DMS153 treated with DMSO at 0.1 percent for 48 hours (cell line): ENCODE results near the gene TNRC6B.

ENCODE experiments used
- DNase-seq: peaks from one replicate; lab custom pipeline; 2025; ENCODE audit not compliant: unreplicated experiment; lab: John Stamatoyannopoulos, UW

Gene TNRC6B

GRCh38 chr22:40322818-40323447 is 145.2 kb downstream of the TNRC6B start:
- DNase-seq: no peak

- DNase-seq: no peak
Observed at GRCh38 chr22:40323681-40324171, 146.0 kb downstream of the TNRC6B start.

DNA sequence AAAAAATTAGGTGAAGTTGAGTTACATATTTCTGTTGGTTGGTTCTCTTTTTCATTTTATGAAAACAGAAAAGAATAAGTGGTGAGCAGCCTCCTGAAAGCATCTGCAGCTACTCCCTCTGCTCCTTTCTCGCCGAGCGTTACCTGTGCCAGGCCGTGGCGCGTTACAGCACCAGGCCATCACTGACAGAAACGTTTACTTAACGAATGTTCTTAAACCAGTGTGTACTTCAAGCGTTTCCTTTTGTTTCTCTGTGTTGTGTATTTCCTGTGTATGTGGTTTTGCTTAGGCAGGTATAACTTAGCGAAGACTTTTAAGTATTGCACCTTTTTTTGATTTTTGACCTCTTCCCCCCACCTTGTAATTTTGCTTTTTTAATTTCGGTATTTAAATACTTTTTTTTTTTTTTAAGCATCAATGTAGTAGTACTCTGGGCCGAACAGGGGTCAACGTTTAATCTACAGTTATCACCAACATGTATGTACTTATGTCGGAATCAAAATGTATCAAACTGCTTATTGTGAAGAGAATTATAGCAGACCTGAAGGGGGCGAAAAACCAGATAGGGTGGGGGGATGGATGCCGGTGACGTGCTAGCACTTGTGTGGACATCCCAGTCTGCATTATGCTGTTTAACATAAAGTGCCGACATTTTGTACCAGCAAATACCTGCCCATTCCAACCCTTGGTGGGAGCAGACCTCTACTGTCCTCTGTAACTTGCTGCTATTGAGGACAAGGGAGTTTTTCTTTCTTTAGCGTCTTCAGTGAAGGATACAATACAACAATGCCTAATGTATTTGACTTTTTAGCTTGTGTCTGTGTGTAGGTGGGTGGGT is 147.0 kb downstream of the TNRC6B start:
- DNase-seq: no peak

GRCh38 chr22:40325315-40325714 is 147.6 kb downstream of the TNRC6B start:
- no peak for DNase-seq

- no peak for DNase-seq
Observed at GRCh38 chr22:40326905-40327735, 149.4 kb downstream of the TNRC6B start.

DNA sequence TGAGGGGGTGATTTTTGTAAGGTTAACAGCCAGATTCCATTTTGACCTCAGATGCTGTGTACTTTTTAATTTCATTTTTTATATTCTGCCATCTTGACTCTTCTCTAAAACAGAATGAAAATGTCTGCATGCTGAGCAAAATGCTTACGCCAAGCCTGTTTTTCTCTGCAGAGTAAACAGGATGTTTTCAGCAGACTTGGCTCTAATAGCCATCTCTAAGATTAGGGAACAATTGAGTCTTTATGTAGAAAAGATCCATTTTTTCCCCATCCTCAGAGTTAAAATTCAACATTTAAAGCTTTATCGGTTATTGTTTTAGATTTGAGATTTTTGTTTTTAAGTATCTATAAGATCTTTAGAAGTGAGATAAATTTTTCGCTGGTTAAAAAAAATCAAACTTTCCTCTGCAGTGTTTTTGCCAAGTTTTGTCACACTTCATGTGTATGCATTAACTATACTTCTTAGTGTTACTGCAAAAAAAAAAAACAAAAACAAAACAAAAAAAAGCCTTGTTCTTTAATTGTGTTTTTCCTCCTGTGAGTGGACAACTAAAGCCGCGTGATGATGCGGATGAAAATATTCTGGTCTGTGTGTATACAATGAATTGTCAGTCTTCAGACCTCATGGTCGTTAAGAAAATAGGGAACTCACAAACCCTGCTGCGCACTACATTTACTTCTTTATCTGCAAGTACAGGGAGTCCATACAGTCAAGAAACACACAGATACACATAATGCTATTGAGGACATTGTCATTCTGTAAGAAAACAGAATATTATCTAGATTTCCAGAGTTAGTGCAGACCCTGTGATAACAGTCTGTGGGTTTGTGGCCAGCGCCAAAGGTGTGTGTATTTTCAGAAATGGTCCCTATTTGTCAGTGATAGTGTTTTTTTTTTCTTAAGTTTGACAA is 151.1 kb downstream of the TNRC6B start:
- DNase-seq: no peak

GRCh38 chr22:40329466-40329865 is 151.7 kb downstream of the TNRC6B start:
- DNase-seq: no peak

DNA sequence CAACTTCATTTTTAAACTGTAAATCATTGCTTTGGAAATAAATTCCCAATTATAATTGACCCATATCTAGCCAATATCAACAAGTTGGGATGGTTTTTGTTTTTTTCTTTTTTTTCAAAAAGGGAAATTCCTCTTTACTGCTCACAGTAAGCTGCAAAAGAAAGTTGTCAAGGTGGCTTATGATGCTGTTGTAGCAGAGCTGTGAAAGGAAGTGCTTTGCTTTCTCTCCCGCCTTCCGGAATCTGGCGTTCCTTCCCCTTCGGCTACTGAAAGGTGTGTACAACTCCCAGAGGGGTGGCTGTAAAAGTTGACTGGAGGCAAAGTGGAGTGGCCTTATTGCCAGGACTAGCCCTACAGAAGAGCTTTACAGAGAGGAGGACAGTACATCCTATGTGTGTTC is 152.4 kb downstream of the TNRC6B start:
- no peak for DNase-seq

GRCh38 chr22:40330615-40331014 is 152.9 kb downstream of the TNRC6B start:
- DNase-seq: no peak

DNA sequence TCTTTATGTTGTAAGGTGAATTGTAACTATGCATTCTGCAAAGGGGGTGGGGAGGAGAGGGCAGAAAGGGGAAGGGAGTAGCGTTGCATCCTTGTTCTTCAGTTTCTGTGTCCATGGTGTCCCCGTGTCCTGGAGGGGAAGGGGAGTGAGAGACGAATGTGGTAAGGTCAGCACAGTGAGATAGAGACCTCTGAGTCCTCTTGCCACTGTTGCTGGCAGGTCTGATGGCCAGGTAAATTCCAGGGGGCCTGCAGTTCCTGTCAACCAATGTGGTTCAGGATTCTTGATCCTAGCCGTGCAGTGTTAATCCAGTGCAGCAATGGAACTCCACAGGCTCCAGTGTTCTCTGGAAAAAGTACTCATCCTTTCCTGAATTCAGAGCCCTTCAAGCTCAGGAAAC is 154.0 kb downstream of the TNRC6B start:
- no peak for DNase-seq

GRCh38 chr22:40332319-40332781 is 154.6 kb downstream of the TNRC6B start:
- DNase-seq: no peak

DNA sequence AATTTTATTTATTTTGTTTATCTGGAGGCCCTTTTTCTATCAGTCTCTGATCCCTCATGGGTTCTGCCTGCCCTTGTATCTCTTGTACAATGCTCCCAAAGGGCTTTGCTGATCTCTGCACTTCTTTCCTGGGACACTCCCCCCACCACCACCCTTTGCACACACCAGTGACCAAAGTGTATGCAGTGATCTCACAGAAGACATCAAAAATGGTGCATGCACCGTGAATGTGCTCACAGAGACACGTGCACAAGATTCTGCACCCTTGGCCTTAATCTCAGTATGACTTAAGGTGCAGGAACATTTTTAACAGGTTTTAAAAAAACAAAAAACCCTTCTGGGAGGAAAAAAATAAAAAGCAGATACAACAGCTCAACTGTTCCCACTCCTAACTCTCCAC is 156.3 kb downstream of the TNRC6B start:
- no peak for DNase-seq

DNA sequence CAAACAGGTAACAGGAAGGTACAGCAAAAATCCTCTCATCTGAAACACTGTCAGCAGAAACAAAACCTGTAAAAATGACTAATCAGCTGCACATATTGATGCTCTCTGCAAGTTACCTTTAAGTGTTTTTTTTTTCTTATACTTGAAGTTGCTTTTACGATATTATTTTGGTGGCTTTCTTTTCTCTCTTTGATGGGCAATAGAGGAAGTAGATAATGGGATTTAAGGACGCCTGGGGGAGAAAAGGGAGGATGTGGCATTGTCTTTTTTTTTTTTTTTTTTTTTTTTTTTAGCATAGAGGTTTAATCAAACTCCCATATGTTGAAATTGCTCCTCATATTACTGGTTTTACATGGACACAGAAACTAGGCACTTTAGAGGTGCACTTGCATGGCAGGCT is 157.2 kb downstream of the TNRC6B start:
- no peak for DNase-seq

GRCh38 chr22:40335358-40335757 is 157.6 kb downstream of the TNRC6B start:
- no peak for DNase-seq

GRCh38 chr22:40340044-40340443 is 162.3 kb downstream of the TNRC6B start:
- DNase-seq: no peak

- no peak for DNase-seq
Observed at GRCh38 chr22:40341604-40342003, 163.9 kb downstream of the TNRC6B start.

GRCh38 chr22:40342521-40342920 is 164.8 kb downstream of the TNRC6B start:
- DNase-seq: no peak

DNA sequence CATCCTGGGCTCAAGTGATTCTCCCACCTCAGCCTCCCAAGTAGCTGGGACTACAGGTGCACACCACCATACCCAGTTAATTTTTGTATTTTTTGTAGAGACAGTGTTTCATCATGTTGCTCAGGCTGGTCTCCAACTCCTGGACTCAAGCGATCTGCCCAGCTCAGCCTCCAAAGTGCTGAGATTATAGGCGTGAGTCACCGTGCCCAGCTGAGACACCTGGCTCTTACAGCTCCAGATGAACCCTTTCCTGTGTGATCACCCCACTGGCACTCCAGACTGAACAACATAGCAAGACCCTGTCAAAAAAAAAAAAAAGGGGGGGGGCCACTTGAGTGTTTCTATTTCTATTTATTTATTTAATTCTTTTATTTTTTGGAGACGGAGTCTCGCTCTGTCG is 167.5 kb downstream of the TNRC6B start:
- no peak for DNase-seq

DNA sequence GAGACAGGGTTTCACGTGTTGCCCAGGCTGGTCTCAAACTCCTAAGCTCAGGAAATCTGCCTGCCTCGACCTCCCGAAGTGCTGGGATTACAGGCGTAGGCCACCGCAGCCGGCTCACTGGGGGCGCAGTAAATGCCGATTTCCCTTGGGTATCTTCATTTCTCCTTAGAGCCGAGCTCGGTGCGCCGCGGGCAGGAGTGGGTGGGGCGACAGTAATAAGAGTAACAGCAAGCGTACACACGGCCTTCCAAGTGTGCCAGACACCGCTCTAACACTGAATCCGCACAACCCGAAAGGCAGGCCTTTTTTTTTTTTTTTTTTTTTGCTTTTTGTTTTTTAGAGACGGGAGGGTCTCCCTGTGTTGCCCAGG is 168.1 kb downstream of the TNRC6B start:
- no peak for DNase-seq
